OCI-LY7 (cell line): ENCODE measurements around the gene ATP6V0A1. TPM values are rescaled to one million over a fixed set of nuclear protein-coding genes. Genes with fewer than 3 reads are reported as not detected.
"Not testable (repeated sequence)": the region's sequence is repeated elsewhere in the genome, so short reads cannot be mapped to it uniquely, and the experiment has no call there.

Source experiments
- BruUV-seq: library from RNA; stranded (reverse); fragments of 400-500 nt; replicated peaks from 2 replicates; lab custom pipeline; 2021; lab: Mats Ljungman, UMichigan
- CTCF ChIA-PET: fragments of 300-600 bp; sonication (Branson Sonifier 250); formaldehyde crosslinking; loops from one replicate; lab custom pipeline; 2022; ENCODE audit warnings: antibody characterized with exemption; ENCODE audit not compliant: unreplicated experiment; lab: Charles Lee
- POLR2A ChIA-PET: fragments of 300-600 bp; sonication (Branson Sonifier 250); formaldehyde crosslinking; loops from one replicate; lab custom pipeline; 2022; ENCODE audit warnings: antibody characterized with exemption; lab: Charles Lee
- DNase-seq: peaks from one replicate; pipeline ENCODE4 v3.0.0-alpha.2; 2015; ENCODE audit warnings: low spot score
- H2AFZ ChIP-seq: fragments of 200-600 bp; sonication (generic), shearing (Covaris generic); 2 replicates; pipeline ENCODE4 v1.6.1; 2014; ENCODE audit warnings: mild to moderate bottlenecking, antibody characterized with exemption, low read length, moderate library complexity
- H3K27ac ChIP-seq: fragments of 200-600 bp; sonication (generic); 2 replicates; pipeline ENCODE4 v1.5.1; 2014; ENCODE audit warnings: mixed run types, low read depth, mild to moderate bottlenecking, moderate library complexity, low read length, inconsistent platforms; ENCODE audit not compliant: poor library complexity, severe bottlenecking
- H3K36me3 ChIP-seq: fragments of 200-600 bp; sonication (generic); 2 replicates; pipeline ENCODE4 v1.6.1; 2014; ENCODE audit warnings: mild to moderate bottlenecking, antibody characterized with exemption, low read length, moderate library complexity, mixed read lengths; ENCODE audit not compliant: insufficient read depth
- H3K4me1 ChIP-seq: fragments of 200-600 bp; sonication (generic); 2 replicates; pipeline ENCODE4 v1.5.1; 2014; ENCODE audit warnings: mild to moderate bottlenecking, low read length; ENCODE audit not compliant: insufficient read depth, poor library complexity, severe bottlenecking
- H3K4me2 ChIP-seq: fragments of 200-600 bp; sonication (generic); 2 replicates; pipeline ENCODE4 v1.6.1; 2014; ENCODE audit warnings: mild to moderate bottlenecking, low read length
- H3K4me3 ChIP-seq: fragments of 200-600 bp; sonication (generic); 2 replicates; pipeline ENCODE4 v1.5.1; 2014; ENCODE audit warnings: mild to moderate bottlenecking, low read depth, low read length; ENCODE audit not compliant: poor library complexity, severe bottlenecking
- H3K79me2 ChIP-seq: fragments of 200-600 bp; sonication (generic); 2 replicates; pipeline ENCODE4 v1.6.1; 2016; ENCODE audit warnings: low read depth, mild to moderate bottlenecking, low read length, moderate library complexity, mixed read lengths; ENCODE audit not compliant: insufficient read depth
- H3K9me2 ChIP-seq: fragments of 200-600 bp; sonication (generic); 2 replicates; pipeline ENCODE4 v1.6.1; 2016; ENCODE audit warnings: mild to moderate bottlenecking, low read length, mixed read lengths; ENCODE audit not compliant: insufficient read depth
- H3K9me3 ChIP-seq: fragments of 200-600 bp; sonication (generic); 2 replicates; pipeline ENCODE4 v1.6.1; 2014; ENCODE audit warnings: mild to moderate bottlenecking, mixed run types, low read length, mixed read lengths
- H4K20me1 ChIP-seq: fragments of 200-600 bp; sonication (generic); 2 replicates; pipeline ENCODE4 v1.6.1; 2014; ENCODE audit warnings: mild to moderate bottlenecking, antibody characterized with exemption, low read length, moderate library complexity, mixed read lengths; ENCODE audit not compliant: insufficient read depth
- CTCF ChIP-seq: fragments of 200-600 bp; sonication (generic); conservative IDR thresholded peaks from 2 replicates; pipeline ENCODE4 v1.5.1; 2014; ENCODE audit warnings: mild to moderate bottlenecking, antibody characterized with exemption, low read length, moderate library complexity, mixed read lengths
- EZH2phosphoT487 ChIP-seq: fragments of 200-600 bp; sonication (generic); IDR thresholded peaks from 2 replicates; pipeline ENCODE4 v1.6.1; 2018; ENCODE audit warnings: low read depth, borderline replicate concordance, mild to moderate bottlenecking, mixed run types, antibody characterized with exemption, low read length, moderate library complexity, mixed read lengths
- intact Hi-C: fragments of 100-400 bp; cut with micrococcal nuclease; formaldehyde crosslinking; loops from one replicate; pipeline ENCODE4 v1.10.0; 2022; ENCODE audit not compliant: unreplicated experiment
- total RNA-seq, 2 experiments: library from RNA; depleted of rRNA in 1 of 2; stranded (reverse); fragments of >200 nt in 1 of 2; shearing (Covaris generic) in 1 of 2; gene quantifications; 2 replicates each; pipeline ENCODE4 v1.2.3, GENCODE V29; 2014 to 2022

The ATP6V0A1 gene
- total RNA-seq, 2 experiments from 2014 or later = 19.8 to 46.9 TPM

- TF ChIP-seq CTCF (no peak), EZH2phosphoT487 (no peak)
- Histone ChIP-seq H3K79me2 (no peaks in the 10 kb centered on the region), H3K4me1 (peaks cover 34% of the 10 kb centered on the region), H2AFZ (no peak overlapping the region), H4K20me1 (no peaks in the 10 kb centered on the region), H3K4me3 (no peak overlapping the region), H3K9me2 (no peaks in the 10 kb centered on the region), H3K4me2 (no peak overlapping the region), H3K36me3 (no peaks in the 10 kb centered on the region), H3K27ac (no peak overlapping the region), H3K9me3 (no peaks in the 10 kb centered on the region)
- no peak for DNase-seq
- ChIA-PET POLR2A (interaction anchor here (0.6 to 1.8 kb wide), 6 partner anchors 10 to 307 kb away, joined by 3 to 7 read pairs (median 4); no protein-coding TSS in a partner anchor), CTCF (interaction anchor here (0.5 to 1.1 kb wide), 3 partner anchors 18 to 382 kb away, joined by 3 to 4 read pairs (median 3); partner anchors contain the start of gene BECN1)
- intact Hi-C loops = no loop called here
- no TSS peak for BruUV-seq
Measured at GRCh38 chr17:42441371-42442195, 17.1 kb upstream of the ATP6V0A1 start.

GRCh38 chr17:42442196-42442565 is 16.5 kb upstream of the ATP6V0A1 start:
- no peak overlapping the region for H3K27ac ChIP-seq
- intact Hi-C loops = no loop called here
- POLR2A ChIA-PET = interaction anchor here (0.6 to 1.8 kb wide), 4 partner anchors 12 to 307 kb away, joined by 3 to 6 read pairs (median 4); no protein-coding TSS in a partner anchor
- DNase-seq = no peak
- peaks cover 34% of the 10 kb centered on the region for H3K4me1 ChIP-seq
- BruUV-seq = no TSS peak
- CTCF ChIA-PET = no interaction called here
- H3K36me3 ChIP-seq = no peaks in the 10 kb centered on the region
- no peak for TF ChIP-seq CTCF
- no peak for TF ChIP-seq EZH2phosphoT487
- no peaks in the 10 kb centered on the region for H3K9me3 ChIP-seq
- H3K4me3 ChIP-seq = no peak overlapping the region
- no peak overlapping the region for H3K4me2 ChIP-seq
- H3K79me2 ChIP-seq = no peaks in the 10 kb centered on the region
- H2AFZ ChIP-seq = no peak overlapping the region
- no peaks in the 10 kb centered on the region for H4K20me1 ChIP-seq
- no peaks in the 10 kb centered on the region for H3K9me2 ChIP-seq

- H3K4me2 ChIP-seq, DNase-seq, H3K9me2 ChIP-seq, POLR2A ChIA-PET, H3K36me3 ChIP-seq, H4K20me1 ChIP-seq, intact Hi-C loops, H3K27ac ChIP-seq, CTCF ChIA-PET, H2AFZ ChIP-seq, BruUV-seq, H3K4me3 ChIP-seq, H3K79me2 ChIP-seq, H3K9me3 ChIP-seq: not testable (repeated sequence)
- peaks cover 18% of the 10 kb centered on the region for H3K4me1 ChIP-seq
Measured at GRCh38 chr17:42449176-42449575, 9.5 kb upstream of the ATP6V0A1 start.

- H3K36me3 ChIP-seq, POLR2A ChIA-PET, H3K4me2 ChIP-seq, H2AFZ ChIP-seq, CTCF ChIA-PET, H3K4me3 ChIP-seq, H3K79me2 ChIP-seq, H3K27ac ChIP-seq, H3K9me3 ChIP-seq, H4K20me1 ChIP-seq, BruUV-seq, DNase-seq, H3K9me2 ChIP-seq, intact Hi-C loops: not testable (repeated sequence)
- H3K4me1 ChIP-seq = peaks cover 19% of the 10 kb centered on the region
Measured at GRCh38 chr17:42449838-42450237, 8.8 kb upstream of the ATP6V0A1 start.

- H3K27ac ChIP-seq, DNase-seq, H3K4me2 ChIP-seq, H3K9me2 ChIP-seq, H3K79me2 ChIP-seq, H3K36me3 ChIP-seq, H2AFZ ChIP-seq, H3K9me3 ChIP-seq, intact Hi-C loops, BruUV-seq, H4K20me1 ChIP-seq, POLR2A ChIA-PET, CTCF ChIA-PET, H3K4me3 ChIP-seq: not testable (repeated sequence)
- H3K4me1 ChIP-seq = peaks cover 24% of the 10 kb centered on the region
Measured at GRCh38 chr17:42451270-42451669, 7.4 kb upstream of the ATP6V0A1 start.
